ENCODE measurements around the gene CTBP1.
A peak's percentile ranks its signal among the peaks of the same experiment; 100 is the strongest.

The CTBP1 gene

DNA sequence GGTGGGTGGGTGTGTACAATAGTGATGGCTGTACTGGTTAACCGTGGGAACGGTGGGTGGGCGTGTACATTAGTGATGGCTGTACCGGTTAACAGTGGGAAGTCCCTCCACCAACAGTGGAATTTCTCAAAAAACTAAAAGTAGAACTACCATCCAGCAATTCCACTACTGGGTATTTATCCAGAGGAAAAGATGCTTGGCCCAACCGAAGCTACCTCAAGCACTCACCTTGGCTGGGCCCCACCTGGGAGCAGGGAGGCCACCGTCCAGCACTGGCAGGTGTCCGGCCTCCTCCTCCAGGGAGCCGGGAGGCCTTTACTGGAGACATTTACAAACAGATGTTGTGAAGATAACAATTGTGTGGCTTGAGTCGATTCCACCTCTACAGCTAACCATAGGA lies 34.8 kb upstream of the CTBP1 start:
- no peak for DNase-seq (ENCODE audit: low read depth, low spot score)

DNA sequence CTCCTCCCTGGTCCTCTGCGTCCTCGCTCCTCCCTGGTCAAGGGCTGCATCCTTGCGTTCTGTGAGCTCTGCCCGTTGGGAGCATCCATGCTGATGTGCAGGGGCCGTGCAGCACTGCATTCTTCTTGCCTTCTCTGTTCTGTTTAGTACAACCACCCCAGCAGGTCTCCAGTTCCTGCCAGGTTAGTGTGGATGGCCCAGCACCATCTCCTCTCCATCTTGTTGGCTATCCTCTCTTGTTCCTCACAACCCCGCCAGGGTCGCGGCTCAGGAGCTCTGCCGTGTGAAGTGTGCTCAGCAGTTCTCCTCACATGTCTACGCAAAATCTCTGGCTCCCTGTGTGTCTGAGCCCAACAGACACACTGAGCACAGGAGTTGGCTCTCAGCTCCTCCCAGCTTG lies 30.3 kb upstream of the CTBP1 start:
- DNase-seq (ENCODE audit: low read depth, low spot score), result no peak

DNA sequence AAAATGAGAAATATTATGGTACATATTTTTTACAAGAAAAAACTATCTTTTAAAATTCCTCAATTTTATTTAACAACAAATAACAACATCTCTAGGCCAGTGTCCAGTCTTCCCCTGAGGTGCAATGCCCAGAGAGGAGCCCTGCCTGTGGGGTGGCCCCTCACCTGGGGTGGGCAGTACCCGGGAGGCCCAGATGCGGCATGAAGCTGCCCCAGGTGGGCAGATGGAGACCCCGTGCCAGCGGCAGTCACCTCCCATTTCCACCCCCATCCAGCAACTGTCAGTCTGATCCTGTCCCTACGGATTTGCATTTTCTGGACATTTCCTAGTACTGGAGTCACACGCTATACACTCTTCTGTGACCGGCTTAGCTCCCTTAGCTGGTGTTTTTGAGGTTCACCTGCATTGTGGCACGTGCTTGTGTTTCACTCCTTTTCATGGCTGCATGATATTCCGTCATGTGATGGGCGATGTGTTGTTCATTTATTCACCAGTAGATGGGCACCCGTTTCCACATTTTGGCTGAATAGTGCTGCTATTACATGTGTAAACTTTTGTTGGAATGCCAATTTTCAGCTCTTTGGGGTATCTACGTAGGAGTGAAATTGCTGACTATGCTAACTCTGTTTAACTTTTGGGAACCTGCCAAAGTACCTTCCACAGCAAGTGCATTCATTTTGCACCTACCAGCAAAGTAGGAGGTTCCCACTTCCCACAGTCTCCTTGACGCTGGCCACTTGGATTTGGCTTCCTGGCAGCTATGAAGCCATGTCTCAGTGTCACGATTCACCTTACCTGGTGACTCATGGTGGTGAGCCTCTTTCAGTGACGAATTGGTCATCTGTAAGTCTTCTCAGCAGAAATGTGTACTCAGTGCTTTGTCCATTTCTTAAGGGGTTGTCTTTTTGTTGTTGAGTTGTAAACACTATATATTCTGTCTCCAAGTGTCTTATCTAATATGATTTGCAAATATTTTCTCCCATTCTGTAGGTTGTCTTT lies 29.0 kb upstream of the CTBP1 start:
- DNase-seq (ENCODE audit: low read depth, low spot score), result peak; percentile 20

DNA sequence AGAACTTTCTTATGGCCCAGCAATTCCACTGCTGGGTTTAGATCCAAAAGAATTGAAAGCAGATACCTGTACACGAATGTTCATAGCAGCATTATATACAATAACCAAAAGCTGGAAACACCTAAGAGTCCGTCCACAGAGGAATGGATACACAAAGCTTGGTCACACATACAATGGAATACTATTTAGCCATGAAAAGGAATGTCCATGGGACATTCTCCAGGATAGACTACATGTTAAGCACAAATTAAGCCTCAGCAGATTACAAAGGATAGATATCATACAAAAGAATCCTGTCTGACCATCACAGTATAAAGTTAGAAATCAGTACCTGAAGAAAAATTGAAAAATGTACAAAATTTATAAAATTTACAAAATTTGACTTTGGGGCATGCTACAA lies 28.1 kb upstream of the CTBP1 start:
- no peak for DNase-seq (ENCODE audit: low read depth, low spot score)

DNA sequence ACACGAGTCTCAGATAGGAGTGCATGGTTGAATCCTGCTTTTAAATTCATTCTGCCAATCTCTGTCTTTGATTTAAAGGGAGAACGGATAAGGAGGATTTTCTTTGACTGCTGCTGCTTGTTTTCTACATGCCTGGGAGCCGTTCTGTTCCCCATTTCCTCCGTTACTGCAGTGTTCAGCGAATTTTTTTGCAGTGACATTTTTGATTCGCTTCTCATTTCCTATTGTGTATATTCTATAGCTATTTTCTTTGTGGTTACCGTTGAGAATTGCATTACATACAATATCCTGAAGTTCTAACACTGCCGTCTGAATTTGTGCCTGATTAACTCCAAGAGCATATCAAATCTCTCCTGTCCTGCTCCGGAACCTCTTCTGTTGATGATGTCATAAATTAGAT lies 25.9 kb upstream of the CTBP1 start:
- DNase-seq (ENCODE audit: low read depth, low spot score), result no peak

DNA sequence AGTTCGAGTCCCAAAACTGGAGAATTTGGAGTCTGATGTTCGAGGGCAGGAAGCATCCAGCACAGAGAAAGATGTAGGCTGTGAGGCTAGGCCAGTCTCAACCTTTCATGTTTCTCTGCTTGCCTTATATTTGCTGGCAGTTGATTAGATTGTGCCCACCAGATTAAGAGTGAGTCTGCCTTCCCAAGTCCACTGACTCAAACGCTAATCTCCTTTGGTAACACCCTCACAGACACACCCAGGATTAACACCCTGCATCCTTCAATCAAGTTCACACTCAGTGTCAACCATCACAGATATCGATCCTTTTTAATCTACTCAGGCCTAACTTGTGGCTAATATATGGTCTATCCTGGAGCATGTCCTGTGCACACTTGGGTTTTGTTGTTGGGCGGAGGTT lies 22.8 kb upstream of the CTBP1 start:
- DNase-seq (ENCODE audit: low read depth, low spot score), result no peak

DNA sequence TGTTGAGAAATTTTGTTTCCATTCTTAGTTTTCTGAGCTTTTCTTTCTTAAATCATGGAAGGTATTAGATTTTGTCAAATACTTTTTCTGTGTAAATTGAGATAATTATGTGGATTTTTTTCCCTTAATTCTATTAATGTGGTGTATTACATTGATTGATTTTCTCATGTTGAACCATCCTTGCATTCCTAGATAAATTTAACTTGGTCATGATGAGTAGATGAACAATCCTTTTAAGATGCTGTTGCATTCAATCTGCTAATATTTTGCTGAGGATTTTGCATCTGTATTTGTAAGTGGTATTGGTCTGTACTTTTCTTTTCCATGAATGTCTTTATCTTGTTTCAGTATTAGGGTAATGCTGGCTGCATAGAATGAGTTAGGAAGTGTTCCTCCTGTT lies 20.3 kb upstream of the CTBP1 start:
- DNase-seq (ENCODE audit: low read depth, low spot score), result no peak

DNA sequence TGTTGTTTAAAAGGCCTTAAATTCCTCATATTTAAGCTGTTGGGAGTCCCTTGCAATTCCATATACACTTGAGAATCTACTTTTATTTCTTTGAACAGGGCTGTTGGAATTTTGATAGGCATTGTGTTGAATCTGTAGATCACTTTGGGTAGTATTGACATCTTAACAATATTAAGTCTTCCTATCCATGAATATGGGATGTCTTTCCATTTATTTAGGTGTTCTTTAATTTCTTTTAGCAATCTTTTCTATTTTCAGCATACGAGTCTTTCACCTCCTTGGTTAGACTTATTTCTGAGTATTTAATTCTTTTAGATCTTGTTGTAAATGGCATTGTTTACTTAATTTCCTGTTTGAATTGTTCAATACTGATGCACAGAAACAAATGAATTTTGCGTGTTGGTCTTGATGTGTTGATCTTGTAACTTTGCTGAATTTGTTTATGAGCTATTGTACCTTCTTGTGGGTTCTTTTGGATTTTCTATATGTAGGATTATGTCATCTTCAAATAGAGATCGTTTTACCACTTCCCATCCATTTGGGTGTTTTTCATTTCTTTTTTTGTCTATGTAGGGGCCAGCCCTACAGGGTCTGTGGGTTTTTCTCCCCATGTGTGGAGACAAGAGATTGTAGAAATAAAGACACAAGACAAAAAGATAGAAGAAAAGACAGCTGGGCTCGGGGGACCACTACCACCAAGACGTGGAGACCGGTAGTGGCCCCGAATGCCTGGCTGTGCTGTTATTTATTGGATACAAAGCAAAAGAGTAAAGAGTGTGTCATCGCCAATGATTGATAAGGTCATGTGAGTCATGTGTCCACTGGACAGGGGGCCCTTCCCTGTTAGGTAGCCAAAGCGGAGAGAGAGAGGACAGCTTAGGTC lies 18.2 kb upstream of the CTBP1 start:
- DNase-seq (ENCODE audit: low read depth, low spot score), result no peak

DNA sequence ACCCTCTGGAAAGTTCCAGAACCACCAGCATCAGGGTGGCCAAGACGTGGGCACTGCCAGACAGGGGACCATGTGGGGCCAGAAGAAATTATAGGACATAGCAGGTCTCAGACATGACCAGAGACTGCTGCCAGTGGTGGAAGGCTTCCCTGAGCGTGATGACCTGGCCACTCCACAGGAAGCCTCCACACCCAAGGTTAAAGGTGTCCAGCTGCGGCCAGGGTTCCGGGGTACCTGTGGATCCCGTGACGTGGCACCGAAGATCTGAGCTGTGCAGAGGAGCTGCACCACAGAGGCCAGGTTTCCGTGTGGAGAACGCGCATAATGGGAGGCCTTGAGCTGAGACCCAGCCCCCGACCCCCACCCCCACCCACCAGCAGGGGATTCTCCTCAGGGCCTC lies 16.4 kb upstream of the CTBP1 start:
- DNase-seq (ENCODE audit: low read depth, low spot score), result no peak

DNA sequence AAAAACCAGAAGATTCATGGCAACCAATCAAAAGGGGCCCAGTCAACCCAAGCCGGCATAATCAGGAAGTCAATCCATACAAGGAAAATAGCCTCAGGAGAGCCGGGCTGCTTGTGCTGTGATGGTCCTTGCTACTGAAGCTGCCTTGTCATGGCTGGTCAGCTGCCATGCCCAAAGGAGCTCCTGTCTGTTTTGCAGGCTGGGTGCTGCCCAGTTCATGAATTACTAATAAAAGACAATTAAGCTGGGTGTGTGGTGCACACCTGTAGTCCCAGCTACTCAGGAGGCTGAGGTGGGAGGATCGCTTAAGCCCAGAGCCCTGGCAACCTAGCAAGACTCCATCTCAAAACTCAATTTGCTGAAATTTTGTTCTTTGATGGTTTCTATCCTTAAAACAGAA lies 16.0 kb upstream of the CTBP1 start:
- DNase-seq (ENCODE audit: low read depth, low spot score), result no peak

DNA sequence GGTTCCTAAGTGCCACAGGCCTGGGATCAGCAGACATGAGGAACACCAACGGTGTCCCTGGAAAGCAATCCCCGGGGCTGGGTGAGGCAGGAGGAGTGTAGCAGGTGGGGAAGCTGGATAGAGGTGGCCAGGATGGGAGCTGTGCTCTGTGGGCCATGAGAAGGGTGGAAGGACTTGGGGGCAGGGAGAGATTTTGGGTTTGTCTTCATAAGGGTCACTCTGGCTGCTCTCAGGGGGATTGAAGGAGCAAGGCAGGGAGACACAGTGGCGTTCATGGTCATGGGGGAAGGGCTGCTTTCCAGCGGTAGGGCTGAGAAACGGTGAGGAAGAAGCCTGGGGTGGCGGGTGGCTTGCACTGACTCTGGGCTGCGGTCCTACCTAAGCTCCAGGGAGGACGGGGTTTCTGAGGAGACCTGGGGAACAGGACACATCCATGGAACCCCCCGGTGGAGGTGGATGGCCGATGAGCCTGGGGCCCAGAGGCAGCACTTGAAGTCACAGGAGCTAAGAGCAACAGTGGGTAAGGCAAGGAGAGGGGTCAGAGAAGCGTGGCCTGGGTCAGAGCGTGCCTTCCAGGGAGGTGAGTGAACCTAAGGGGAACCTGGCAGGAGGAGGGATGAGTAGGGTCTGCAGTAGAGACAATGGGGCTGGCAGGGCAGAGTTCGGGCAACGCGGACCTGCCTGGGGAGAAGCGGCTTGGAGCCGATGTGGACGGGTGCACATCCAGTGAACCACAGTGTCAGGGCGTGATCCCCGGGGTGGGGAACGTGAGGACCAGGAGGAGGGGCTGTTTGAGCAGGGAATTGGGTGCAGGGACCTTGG lies 12.4 kb upstream of the CTBP1 start:
- DNase-seq (ENCODE audit: low read depth, low spot score), result no peak

DNA sequence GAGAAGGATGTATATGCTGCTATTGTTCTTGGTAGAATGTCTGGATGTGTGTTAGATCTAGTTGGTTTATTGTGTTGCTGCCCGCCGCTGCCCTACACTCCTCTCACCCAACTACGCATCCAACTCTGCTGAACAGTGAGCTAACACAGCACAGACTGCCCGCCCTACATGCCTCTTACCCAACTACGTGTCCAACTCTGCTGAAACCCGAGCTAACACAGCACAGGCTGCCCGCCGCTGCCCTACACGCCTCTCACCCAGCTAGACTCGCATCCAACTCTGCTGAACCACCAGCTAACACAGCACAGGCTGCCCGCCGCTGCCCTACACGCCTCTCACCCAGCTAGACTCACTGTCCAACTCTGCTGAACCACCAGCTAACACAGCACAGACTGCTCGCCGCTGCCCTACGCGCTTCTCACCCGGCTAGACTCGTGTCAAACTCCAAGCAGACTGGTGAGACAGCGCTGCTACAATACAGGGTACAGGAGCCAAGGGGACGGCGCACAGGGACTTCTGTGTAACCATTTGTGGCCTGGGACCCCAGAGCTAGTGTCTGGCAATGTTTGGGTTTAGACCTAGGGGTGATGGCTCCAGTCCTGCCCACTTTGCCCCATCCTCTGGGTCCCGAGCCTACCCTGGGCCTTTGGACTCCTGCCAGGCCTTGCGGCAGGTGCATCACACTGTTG lies 11.6 kb upstream of the CTBP1 start:
- DNase-seq (ENCODE audit: low read depth, low spot score), result no peak

DNA sequence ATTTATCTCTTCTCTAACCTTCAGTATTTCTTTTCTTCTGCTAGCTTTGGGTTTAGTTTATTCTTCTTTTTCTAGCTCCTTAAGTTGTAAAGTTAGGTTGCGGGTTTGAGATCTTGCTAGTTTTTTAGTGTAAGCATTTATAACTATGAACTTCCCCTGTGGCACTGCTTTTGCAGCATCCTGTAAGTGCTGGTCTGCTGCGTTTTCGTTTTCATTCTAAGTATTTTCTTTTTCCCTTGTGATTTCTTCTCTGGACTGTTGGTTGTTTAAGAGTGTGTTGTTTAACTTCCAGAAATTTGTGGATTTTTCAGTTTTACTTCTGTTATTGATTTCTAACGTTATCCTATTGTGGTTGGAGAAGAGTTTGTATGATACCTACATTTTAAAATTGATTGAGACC lies 11.0 kb upstream of the CTBP1 start:
- DNase-seq (ENCODE audit: low read depth, low spot score), result no peak

DNA sequence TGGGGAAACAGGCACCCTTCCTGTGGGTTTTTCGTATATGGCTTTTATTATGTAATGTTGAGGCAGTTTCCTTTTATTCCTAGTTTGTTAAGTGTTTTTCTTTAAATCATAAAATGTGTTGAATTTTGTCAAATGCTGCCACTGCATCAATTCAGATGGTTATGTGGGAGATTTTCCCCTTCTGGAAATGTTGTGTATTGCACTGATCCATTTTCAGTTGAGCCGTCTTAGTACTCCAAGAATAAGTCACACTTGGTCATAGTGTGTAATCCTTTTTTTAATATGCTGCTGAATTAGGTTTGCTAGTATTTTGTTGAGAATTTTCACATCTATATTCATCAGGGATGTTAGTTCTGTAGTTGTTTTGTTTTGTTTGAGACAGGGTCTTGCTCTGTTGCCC lies 9.5 kb upstream of the CTBP1 start:
- no peak for DNase-seq (ENCODE audit: low read depth, low spot score)

DNA sequence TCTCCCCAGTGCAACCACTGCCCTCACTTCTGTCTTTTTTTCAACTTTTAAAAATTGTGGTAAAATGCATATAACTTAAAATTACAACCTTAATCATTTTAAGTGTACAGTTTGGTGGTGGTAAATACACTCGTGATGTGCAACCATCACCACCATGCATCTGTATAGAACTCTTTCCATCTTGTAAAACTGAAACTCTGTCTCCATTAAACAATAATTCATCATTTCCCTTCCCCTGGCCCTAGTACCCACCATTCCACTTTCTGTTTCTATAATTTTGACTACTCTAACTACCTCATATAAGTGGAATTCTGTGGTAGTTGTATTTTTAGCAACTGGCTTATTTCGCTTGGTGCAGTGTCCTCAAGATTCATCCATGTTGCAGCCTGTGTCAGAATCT lies 6.8 kb upstream of the CTBP1 start:
- no peak for DNase-seq (ENCODE audit: low read depth, low spot score)

DNA sequence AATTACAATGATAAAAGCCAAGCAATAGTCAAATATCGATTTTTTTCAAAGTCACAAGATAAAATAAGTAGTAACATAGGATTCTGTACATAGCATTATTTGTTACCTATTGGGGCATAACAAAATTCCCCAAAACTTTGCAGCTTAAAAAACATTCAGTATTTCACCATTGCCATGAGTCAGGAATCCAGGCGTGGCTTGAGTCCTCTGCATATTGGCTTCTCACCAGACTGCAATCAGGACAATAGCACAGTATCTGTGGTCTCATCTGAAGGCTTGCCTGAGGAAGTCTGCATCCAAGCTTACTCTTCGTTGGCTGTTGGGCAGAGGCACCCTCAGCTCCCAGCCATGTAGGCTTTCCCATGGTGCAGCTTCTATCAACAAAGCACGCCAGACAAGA lies 6.2 kb upstream of the CTBP1 start:
- DNase-seq (ENCODE audit: low read depth, low spot score), result no peak

DNA sequence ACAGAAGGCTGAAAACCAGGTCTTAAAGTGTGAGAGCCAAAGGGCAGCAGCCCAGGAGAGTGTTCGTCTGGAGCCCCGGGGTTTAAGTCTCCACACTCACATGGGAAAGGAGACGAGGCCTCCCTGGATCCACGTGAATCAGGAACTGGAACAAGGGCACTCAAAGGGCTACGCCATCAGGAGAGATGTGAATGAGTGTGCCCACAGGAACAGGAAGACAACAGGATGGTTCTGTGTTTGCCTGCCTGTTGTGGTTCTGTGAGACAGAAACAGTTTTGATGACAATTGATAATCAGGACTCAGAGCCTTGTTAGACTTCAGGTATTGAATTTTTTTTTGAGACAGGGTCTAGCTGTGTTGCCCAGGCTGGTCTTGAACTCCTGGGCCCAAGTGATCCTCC lies 4.9 kb upstream of the CTBP1 start:
- no peak for DNase-seq (ENCODE audit: low read depth, low spot score)

DNA sequence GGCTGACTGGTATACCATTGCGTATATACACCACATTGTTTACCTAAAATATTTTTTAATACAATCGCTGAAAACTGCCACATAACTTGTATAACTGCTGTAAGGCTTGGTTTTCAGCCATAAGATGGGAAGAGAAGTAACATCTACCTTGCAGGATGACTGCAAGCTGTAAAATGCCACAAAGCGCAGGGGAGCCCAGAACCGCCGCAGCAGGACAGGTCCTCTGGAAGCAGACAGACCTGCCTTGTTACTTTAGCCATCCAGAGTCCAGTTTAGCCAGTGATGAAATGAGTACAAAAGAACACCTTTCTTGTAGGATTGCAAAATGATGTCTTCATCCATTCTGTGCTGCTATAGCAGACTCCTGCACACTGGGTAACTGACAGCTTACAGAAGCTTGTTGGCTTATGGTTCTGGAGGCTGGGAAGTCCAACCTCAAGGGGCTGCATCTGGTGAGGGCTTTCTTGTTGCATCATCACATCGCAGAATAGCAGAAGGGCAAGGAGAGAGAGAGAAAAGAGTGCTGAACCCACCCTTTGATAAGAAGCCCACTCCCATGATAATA lies 4.1 kb upstream of the CTBP1 start:
- DNase-seq (ENCODE audit: low read depth, low spot score), result no peak

DNA sequence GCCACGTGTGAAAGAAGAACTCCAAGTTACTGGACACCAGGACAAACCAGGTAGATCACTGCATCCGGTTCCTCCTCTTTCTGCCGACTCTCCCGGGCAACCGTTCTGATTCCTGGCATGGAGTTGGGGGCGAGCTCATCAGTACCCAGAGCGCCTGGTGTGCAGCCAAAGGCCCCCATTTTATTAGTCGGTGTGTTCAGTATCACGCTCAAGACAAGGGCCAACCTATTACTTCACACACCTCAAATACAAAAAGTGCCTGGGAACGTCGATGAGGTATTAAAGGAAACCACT lies 2.8 kb upstream of the CTBP1 start:
- DNase-seq (ENCODE audit: low read depth, low spot score), result no peak

DNA sequence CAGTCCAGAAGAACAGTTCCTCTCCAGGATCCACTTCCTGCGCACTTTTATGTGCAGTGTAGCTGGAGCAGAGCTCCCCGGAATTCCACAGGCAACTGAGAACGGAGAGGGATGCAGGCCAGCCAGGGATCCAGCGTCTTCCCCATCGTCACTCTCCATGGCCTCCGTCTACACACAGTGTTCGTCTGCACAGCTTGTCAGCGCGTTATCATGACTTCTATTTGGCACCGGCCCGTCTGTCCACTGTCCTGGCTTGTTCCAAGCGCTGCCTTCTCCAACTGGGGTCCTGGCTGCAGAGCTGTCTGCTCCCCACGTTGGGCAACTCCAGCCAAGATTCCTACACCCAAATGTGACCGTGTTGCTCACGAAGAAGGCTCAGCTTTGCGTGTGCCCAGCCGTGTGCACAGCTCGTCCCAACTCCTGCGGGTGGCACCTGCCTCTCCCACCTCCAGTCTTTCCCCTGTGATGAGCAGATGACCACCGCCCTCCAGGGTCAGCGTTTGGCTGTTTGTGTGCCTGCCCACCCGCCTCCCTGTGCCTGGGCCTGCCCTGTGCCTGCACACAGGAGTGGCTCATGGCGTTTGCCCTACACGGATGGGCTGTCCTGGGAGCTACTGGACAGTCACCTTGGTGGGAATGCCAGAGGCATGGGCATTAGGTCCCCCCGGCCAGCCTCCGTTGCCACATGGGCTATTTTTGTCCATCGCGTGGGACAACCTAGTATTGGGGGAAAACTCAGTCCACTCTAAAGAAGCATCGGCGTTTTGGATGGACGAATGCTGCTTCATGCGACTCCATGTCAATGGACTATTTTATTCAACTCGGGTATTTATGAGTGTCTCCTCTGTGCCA lies 2.2 kb upstream of the CTBP1 start:
- no peak for DNase-seq (ENCODE audit: low read depth, low spot score)
